Fibroblast of peridontal ligament (primary cell): ENCODE measurements around the gene ZSWIM7.

Experiments used
- DNase-seq: peaks from one replicate; pipeline ENCODE4 v3.0.0-alpha.2; 2010; ENCODE audit errors: extremely low read depth

ZSWIM7 gene

DNA sequence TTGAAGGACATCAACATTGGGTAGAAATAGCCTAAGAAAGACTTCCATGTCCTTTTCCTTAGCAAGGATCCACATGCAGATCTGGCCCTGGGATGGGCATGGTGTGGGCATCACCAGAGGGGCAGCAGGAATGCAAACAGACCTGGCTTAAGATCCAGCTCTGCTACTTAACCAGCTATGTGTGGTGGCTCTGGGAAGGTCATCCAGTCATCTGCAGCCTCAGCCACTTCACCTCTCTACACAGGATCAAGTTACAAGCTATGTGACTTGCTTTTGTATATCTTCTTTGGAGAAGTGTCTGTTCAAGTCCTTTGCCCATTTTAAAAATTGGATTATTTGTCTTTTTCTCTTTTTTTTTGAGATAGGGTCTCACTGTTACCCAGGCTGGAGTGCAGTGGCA, 68.1 kb downstream of the ZSWIM7 start:
- no peak for DNase-seq

- no peak for DNase-seq
Observed at GRCh38 chr17:15930426-15930825, 69.1 kb downstream of the ZSWIM7 start.

DNA sequence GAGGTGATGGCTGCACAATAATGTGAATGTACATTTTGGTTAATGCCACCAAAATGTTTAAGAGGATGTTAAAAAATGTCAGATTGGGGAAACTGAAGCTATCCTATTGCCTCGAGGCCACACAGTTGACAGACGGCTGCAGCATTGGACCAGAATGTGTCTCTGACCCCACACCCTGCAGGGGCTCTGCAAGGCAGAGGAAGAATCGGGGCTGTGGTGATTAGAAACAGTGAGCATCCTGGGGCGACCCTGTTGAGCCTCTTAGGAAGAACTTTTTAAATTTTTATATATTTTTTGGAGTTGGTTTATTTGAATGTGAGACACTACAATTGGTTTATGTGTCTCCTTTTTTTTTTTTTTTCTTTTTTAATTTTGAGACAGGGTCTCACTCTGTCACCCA, 69.6 kb downstream of the ZSWIM7 start:
- DNase-seq, result no peak

- no peak for DNase-seq
Observed at GRCh38 chr17:15928286-15928785, 71.2 kb downstream of the ZSWIM7 start.
